Tibial nerve (tissue), 4 donors: Measurements from ENCODE around the gene PANX2. TPM values are rescaled to one million over a fixed set of nuclear protein-coding genes. Genes with fewer than 3 reads are reported as not detected.

Experiments used
- DNase-seq, 2 donors: peaks; one replicate each; pipeline ENCODE4 v3.0.0-alpha.2; 2019; ENCODE audit warnings: low spot score in 2 of 2
- H3K27ac ChIP-seq, 4 donors: fragments of 200-600 bp; sonication (generic) in 3 of 4; one replicate each; pipeline ENCODE4 v1.5.1; 2017 to 2019; ENCODE audit warnings: mild to moderate bottlenecking in 1 of 4
- H3K27me3 ChIP-seq, 2 donors: fragments of 200-600 bp; sonication (generic) in 1 of 2; one replicate each; pipeline versions ENCODE4 v1.5.1 to v1.6.0; 2017 to 2019
- H3K36me3 ChIP-seq, 3 donors: fragments of 200-600 bp; sonication (generic); one replicate each; pipeline ENCODE4 v1.5.1; 2018 to 2019
- H3K4me1 ChIP-seq, 4 donors: fragments of 200-600 bp; sonication (generic) in 3 of 4; one replicate each; pipeline ENCODE4 v1.5.1; 2017 to 2019
- H3K4me3 ChIP-seq, 4 donors: fragments of 200-600 bp; sonication (generic) in 3 of 4; one replicate each; pipeline ENCODE4 v1.5.1; 2017 to 2019; ENCODE audit warnings: mild to moderate bottlenecking in 1 of 4, moderate library complexity in 1 of 4
- H3K9me3 ChIP-seq, 4 donors: fragments of 200-600 bp; sonication (generic) in 3 of 4; one replicate each; pipeline ENCODE4 v1.5.1; 2017 to 2019
- CTCF ChIP-seq, 5 experiments: fragments of 200-600 bp in 3 of 5; fragments of 450-650 bp in 2 of 5; sonication (generic) in 3 of 5; IDR thresholded peaks; one replicate each; pipeline ENCODE4 v1.5.1; 2016 to 2019; ENCODE audit warnings: antibody characterized with exemption in 5 of 5, mild to moderate bottlenecking in 3 of 5, moderate library complexity in 2 of 5
- EP300 ChIP-seq, 2 donors: sonication (generic); formaldehyde crosslinking; IDR thresholded peaks; one replicate each; pipeline ENCODE4 v1.6.1; 2017; ENCODE audit warnings: antibody characterized with exemption in 2 of 2, mild to moderate bottlenecking in 1 of 2
- POLR2A ChIP-seq, 2 donors: fragments of 450-650 bp; IDR thresholded peaks; one replicate each; pipeline ENCODE4 v1.6.1; 2017; ENCODE audit warnings: antibody characterized with exemption in 2 of 2, mild to moderate bottlenecking in 2 of 2, moderate library complexity in 2 of 2
- WGBS, 2 donors: methylation state at CpG; one replicate each; pipeline ENCODE4 v1.1.5; 2018; 5-methylcytosine and 5-hydroxymethylcytosine counted together
- total RNA-seq, 4 donors: library from RNA; depleted of rRNA; stranded (reverse); fragments of >200 nt; gene quantifications; one replicate each; pipeline ENCODE4 v1.1.0, GENCODE V29; 2016

The PANX2 gene
- total RNA-seq, 4 donors from 2014 or later: 0.30 TPM; not detected in 3

GRCh38 chr22:50189184-50189848 lies 18.8 kb downstream of the PANX2 start:
- Histone ChIP-seq H3K27ac (peak overlapping the region in 3 of 4 donors; percentile 80 to 93 (median 88)), H3K36me3 (peaks cover 0 to 16% (median 3%) of the 10 kb centered on the region in 3 donors), H3K9me3 (no peaks in the 10 kb centered on the region), H3K4me3 (no peak overlapping the region), H3K4me1 (peaks cover 0 to 67% (median 45%) of the 10 kb centered on the region in 4 donors), H3K27me3 (no peaks in the 10 kb centered on the region)
- TF ChIP-seq CTCF (IDR thresholded peaks at IDR 0.05) (no peak), POLR2A (IDR thresholded peaks at IDR 0.05) (no peak)
- no peak for DNase-seq
- WGBS, 2 donors: 72 to 81% methylated on average over 16 to 18 of the region's 20 CpGs

- H3K36me3 ChIP-seq: peaks cover 0 to 21% (median 7%) of the 10 kb centered on the region in 3 donors
- WGBS, 2 donors: 23 to 31% methylated on average over 3 to 4 of the region's 4 CpGs
- DNase-seq: no peak
- TF ChIP-seq EP300 (IDR thresholded peaks at IDR 0.05): no peak
- TF ChIP-seq CTCF (IDR thresholded peaks at IDR 0.05): no peak
- TF ChIP-seq POLR2A (IDR thresholded peaks at IDR 0.05): no peak
- peaks cover 0 to 62% (median 43%) of the 10 kb centered on the region in 4 donors for H3K4me1 ChIP-seq
- peak overlapping the region in 3 of 4 donors; percentile 15 to 48 (median 47) for H3K4me3 ChIP-seq
- peak overlapping the region; percentile 9 to 93 (median 84) for H3K27ac ChIP-seq
- H3K9me3 ChIP-seq: no peaks in the 10 kb centered on the region
- H3K27me3 ChIP-seq: no peaks in the 10 kb centered on the region
Observed at GRCh38 chr22:50189849-50190181, 19.3 kb downstream of the PANX2 start.

GRCh38 chr22:50190182-50190940 lies 19.8 kb downstream of the PANX2 start:
- Histone ChIP-seq H3K4me3 (peak overlapping the region; percentile 15 to 50 (median 48)), H3K36me3 (peaks cover 0 to 27% (median 7%) of the 10 kb centered on the region in 3 donors), H3K4me1 (peaks cover 0 to 57% (median 38%) of the 10 kb centered on the region in 4 donors), H3K27me3 (no peaks in the 10 kb centered on the region), H3K27ac (peak overlapping the region; percentile 9 to 93 (median 84)), H3K9me3 (no peaks in the 10 kb centered on the region)
- TF ChIP-seq CTCF (IDR thresholded peaks at IDR 0.05): peak; percentile 25 to 50 (median 40)
- TF ChIP-seq POLR2A (IDR thresholded peaks at IDR 0.05): no peak
- DNase-seq: peak in 1 of 2 donors; percentile 40
- WGBS, 2 donors: 3 to 15% methylated on average over 11 to 39 of the region's 43 CpGs

GRCh38 chr22:50190941-50191741 lies 20.6 kb downstream of the PANX2 start:
- H3K27me3 ChIP-seq: no peaks in the 10 kb centered on the region
- DNase-seq: no peak
- H3K27ac ChIP-seq: peak overlapping the region; percentile 9 to 93 (median 84)
- H3K36me3 ChIP-seq: peaks cover 0 to 35% (median 7%) of the 10 kb centered on the region in 3 donors
- H3K4me3 ChIP-seq: peak overlapping the region; percentile 15 to 50 (median 48)
- no peaks in the 10 kb centered on the region for H3K9me3 ChIP-seq
- no peak for TF ChIP-seq CTCF (IDR thresholded peaks at IDR 0.05)
- no peak for TF ChIP-seq POLR2A (IDR thresholded peaks at IDR 0.05)
- no peak for TF ChIP-seq EP300 (IDR thresholded peaks at IDR 0.05)
- 68 to 75% methylated on average over 15 of the region's 18 CpGs for WGBS, 2 donors
- H3K4me1 ChIP-seq: peaks cover 0 to 57% (median 37%) of the 10 kb centered on the region in 4 donors
